NCI-H460 (cell line): ENCODE data around the gene ARFRP1. TPM values are rescaled to one million over a fixed set of nuclear protein-coding genes. Genes with fewer than 3 reads are reported as not detected.
"Not testable (repeated sequence)": the region's sequence is repeated elsewhere in the genome, so short reads cannot be mapped to it uniquely, and the experiment has no call there.

ENCODE experiments used
- DNase-seq: peaks from one replicate; pipeline ENCODE4 v3.0.0-alpha.2; 2016; ENCODE audit warnings: low read depth; ENCODE audit errors: extremely low read depth
- small RNA-seq, 2 experiments: library from RNA; depleted of rRNA; stranded (forward); fragments of <200 nt; gene quantifications; one replicate each; pipeline ENCODE3, GENCODE V24; 2014
- total RNA-seq: library from RNA; depleted of rRNA; stranded (reverse); fragments of >200 nt; shearing (Covaris generic); gene quantifications from 2 replicates; pipeline ENCODE4 v1.2.3, GENCODE V29; 2014; rRNA removed

The ARFRP1 gene
- total RNA-seq, 1 experiment from 2014 or later, result 12.1 TPM

DNA sequence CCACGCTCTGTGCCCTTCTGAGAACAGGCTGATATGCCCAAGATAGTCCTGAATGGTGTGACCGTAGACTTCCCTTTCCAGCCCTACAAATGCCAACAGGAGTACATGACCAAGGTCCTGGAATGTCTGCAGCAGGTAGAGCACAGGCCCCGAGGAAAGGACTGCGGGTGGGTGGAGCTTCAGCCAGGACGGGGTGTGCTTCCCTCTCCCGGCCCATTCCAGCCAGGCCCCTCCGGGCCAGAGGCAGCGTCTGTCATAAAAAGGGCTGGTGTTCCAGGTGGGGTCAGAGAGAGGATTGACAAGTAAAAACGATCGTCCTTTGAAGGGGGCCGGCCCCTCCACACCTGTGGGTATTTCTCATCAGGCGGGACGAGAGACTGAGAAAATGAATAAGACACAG, 48.4 kb downstream of the ARFRP1 start:
- DNase-seq, result no peak

DNA sequence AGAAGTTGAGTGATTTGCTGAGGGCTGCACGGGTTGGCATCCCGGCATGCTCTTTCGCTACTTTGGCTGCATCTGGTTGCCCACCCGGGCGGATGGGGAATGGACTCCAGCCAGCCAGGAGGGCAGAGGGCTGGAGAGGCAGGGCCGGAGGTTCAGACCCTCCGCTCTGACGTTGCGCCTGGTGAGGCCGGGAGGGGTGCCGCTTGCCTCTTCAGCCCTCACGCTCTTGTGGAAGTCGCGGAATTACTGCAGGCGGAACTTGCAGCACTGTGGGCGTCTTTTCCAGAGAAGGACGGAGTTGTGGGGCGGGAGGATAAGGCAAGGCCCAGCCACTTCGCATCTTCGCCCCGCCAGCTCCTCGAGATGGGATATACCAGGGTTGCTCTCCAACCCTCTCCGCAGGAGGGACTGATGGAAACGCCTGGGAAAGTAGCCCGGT, 49.0 kb downstream of the ARFRP1 start:
- DNase-seq, result no peak

DNA sequence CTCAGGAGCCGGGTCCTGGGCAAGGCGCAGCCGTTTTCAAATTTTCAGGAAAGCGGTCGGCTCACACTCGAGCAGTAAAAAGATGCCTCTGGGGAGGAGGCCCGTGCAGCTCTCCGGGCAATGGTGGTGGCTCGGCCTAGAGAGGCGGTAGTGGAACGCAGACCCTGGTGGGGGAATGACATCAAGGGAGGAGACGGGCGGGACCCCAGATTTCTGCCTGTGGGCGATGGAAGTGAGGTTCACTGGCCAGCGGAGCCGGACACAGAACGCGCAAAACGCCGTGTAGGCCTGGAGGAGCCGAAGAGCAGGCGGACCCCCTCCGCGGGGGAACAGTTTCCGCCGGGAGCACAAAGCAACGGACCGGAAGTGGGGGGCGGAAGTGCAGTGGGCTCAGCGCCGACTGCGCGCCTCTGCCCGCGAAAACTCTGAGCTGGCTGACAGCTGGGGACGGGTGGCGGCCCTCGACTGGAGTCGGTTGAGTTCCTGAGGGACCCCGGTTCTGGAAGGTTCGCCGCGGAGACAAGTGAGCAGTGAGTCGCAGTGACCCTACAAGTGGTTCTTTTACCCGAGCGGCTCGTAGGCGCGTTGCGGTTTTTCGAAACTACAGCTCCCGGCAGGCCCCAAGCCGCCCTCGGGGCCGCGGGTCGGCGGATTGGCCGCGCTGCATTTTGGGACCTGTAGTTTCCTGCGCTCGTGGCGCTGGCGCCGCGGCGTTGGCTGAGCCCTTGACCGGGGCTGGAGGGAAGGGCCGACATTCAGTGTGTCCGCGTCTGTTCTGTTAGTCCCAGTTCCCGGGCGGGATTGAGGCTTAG, 49.6 kb downstream of the ARFRP1 start, which contains the start of gene RTEL1:
RTEL1 (plus strand) TSS at position 376 of the 812 bp plus-strand sequence. CDS start 1,091 bp downstream, outside the sequence.
- peak; percentile 83 for DNase-seq

DNA sequence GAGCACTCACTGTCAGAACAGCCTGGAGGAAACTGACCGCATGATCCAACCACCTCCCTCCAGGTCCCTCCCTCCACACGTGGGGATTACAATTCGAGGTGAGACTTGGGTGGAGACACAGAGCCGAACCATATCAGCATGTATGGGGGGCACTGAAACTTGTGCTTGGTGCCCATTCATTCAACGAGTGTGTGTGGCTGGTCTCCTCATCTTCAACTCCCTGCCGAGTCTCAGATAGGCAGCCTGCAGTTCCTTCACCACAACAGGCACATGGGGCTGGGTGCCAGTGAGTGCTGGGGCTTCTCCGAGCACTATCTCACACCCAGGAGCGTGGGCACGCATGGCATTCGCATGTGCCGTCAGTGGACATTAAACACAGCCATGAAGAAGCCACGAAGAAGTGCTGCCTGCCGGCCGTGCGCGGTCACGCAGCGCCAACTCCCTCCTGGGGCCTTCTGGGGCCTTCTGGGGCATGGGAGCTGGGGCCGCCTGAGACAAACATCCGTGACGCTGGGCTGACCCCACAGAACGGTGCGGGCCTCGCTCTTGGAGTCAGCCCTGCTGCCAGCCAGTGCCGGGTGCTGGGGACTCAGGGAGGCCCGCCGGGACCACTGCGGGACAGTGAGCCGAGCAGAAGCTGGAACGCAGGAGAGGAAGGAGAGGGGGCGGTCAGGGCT, 50.4 kb downstream of the ARFRP1 start:
- no peak for DNase-seq

DNA sequence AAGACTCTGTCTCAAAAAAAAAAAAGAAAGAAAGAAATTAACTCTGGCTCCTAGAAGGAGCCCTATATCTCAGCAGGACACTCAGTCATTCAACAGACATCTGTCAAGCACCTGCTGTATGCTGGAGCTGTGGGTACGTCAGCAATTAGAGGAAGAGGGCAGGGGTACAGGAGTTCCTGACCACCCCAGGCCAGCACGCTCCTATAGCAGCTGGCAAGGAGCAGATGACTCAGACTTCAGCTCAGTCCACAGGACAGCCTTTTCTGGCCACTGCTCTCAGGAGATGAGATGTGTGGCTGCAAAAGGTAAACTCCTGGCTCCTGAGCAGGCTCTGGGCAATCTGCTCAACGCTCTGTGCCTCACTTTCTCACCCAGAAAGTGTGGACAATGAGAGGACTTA, 51.3 kb downstream of the ARFRP1 start:
- DNase-seq, result no peak

DNA sequence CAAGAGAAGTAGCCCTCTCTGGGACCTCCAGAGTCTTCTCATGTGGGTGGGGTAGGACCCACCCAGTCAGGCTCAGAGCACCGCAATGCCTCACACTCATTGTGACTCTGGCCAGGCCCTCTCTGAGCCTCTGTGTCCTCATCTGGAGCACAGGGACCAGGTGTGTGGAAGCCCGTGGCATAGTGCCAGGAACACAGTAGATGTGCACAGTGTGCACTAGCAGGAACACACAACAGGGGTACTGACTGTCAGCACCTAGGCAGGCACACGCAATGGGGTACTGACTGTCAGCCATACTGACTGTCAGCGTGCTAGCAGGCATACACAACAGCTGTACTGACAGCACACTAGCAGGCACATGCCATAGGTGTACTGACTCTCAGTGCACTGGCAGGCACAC, 52.5 kb downstream of the ARFRP1 start:
- no peak for DNase-seq

DNA sequence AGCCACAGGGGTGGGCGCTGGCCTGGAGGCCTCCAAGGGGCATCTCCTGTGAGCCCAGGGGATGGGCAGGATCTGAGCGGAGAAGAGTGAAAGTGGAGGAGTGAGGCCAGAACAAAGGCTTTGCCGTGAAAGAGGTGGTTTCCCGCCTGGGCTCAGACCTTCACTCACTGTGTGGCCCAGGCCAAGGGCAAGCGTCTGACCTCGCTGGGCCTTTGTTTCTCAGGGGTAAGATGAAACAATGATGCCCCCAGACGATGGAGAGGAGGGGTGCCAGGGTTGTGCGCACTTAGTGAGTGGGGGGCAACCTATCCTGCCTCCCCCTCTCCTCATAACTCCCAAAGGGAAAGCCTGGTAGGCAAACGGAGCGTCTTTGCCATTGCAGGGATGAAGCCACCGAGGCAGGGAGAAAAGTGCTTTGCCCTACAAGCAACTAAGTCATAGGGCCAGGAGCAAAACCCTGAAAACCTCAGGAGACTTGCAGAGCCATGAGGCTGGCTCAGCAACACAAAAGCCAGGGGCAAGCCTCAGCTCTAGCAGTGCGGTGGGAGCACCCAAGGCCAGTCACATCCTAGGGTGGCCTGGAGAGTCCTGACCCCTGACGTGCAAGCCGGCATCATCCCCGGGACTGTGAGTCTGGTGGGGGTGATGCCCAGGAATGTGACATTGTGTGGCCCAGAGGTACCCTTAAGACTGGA, 53.7 kb downstream of the ARFRP1 start:
- no peak for DNase-seq

DNA sequence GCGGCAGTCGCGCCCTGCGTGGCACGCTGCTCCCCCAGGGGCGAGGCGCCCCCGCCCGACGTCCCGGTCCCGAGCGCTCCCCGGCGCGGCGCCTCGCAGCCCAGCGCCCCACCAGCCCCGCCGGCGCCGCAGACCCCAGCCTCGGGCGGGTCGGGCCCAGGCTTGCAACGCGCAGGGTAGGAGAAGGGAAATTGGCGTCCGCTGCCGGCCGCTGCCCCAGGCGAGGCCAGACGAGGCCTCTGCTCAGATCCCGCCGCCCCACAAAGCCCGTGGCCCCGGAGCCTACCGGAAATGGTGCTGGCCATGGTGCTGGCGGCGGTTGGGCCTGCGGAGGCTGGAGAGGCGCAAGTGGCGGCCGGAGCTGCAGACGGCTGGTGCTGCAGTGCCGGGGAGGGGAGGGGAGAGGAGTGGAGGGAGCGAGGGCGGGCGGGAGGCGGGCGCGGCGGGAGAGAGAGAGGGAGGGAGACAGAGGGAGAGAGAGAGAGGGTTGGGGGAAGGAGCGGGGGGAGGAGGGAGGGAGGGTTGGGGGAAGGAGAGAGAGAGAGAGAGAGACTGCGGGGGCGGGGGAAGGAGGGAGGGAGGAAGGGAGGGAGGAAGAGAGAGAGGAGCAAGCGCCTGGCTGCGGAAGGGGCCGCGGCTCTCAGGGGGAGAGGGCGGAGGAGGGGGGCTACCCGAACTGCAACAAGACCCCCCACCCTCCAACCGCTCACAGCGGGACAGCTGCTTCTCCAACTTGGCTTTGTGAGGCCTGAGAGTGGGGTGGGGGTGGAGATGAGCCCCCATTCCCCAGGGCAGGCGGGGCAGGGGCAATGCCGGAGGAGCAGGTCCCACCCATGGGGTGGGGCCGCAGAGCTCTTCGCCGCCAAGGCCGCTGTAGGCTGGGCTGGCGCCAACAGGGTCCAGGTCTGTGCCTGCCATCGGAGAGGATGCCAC, 54.5 kb downstream of the ARFRP1 start, which contains the start of gene STMN3:
STMN3 (minus strand) TSS at position 384 of the 933 bp plus-strand sequence; CDS start at position 305, 79 bp downstream.
- DNase-seq, result peak; percentile 74

DNA sequence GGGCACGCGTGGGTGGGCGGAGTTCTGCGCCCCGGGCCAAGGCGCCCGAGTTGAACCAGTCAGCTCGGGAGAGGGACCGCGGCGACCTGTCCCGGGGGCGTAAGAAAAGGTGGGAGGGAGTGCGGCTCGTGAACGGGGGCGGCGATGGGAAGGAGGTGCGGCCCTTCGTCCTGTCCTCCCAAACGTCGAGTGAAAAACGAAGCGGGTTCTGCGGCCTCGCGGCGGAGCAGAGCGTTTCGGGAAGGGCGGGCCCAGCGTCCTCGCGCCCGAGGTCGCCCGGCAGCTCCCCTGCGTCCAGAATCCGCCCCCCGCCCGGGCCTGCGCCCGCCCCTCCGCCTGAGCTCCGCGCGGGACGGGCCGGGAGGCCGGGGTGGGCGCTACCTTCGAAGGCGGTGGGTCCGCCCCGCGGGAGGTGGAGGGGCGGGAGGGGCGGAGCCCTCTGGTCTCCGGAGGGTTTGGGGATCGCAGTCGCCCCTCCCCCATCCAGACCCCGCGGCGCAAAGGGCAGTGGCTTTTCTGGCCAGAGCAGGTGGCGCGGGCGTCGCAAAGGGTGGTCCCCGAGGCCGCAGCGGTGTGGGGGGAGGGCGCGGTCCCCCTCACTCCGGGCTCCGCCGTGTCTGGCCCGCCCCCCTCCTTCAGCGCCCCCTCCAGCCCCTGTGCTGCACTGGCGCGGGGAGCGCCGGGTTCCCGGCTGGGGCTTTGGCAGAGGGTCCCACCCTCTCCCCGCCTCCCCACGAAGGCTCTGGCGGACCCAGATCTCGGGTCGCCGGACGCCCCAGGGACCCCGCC, 55.4 kb downstream of the ARFRP1 start:
- DNase-seq, result no peak

DNA sequence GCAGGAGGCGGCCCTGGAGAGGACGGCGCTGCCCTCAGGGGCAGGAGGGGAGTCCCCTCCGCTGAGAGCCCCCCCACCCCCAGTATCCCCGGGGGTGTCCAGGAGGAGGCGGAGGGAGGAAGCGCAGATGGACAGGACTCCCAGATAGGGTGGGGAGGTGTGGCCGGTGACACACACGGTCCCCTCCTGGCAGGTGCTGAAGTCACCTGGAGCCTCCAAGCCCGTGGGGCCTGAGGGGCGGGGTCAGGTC, 55.9 kb downstream of the ARFRP1 start:
- DNase-seq, result no peak

DNA sequence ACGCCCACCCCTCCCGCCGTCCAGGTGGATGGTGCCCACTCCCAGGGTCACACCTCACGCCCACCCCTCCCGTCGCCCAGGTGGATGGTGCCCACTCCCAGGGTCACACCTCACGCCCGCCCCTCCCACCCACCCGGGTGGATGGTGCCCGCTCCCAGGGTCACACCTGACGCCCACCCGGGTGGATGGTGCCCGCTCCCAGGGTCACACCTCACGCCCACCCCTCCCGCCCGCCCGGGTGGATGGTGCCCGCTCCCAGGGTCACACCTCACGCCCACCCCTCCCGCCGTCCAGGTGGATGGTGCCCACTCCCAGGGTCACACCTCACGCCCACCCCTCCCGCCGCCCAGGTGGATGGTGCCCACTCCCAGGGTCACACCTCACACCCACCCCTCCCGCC, 57.3 kb downstream of the ARFRP1 start:
- not testable (repeated sequence) for DNase-seq

DNA sequence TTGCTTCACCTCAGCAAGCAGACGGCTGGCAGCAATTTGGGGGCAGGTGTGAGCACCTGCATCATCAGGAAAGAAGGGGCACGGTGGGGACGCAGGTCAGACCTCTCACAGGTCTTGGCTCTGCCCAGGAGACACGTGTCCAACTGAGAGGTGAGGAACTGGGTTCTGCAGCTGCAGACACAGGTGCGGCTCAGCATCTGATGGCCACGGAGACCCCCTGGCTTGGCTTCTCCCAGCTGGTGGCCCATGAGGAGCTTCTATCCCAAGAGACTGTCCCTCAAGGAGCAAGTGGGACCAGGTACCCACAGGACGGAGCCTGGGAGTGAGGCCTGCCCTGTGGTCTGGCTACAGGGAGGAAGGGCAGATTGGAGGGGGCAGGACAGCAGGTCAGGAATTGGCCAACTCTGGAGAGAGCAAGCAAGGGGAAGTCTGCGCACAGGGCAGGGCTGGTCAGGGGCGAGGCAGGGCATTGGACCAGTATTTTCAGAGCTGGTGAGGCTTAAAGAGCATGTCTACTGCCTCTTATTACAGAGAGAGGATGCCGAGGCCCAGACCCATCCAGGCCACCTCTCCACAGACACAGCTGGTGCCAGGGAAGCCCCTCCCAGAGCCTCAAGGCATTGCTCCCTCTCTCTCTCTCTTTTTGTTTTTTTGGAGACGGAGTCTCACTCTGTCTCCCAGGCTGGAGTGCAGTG, 58.7 kb downstream of the ARFRP1 start:
- DNase-seq, result no peak

Small RNA genes within 50 kb of the gene (small RNA-seq; reads per million reads assigned to genes)
- gene LIME1, result 0 to 0.29 reads per million in 2 experiments
- 0 reads per million in 2 experiments for gene TNFRSF6B

Other genes with a start within 250 kb of the ARFRP1 start
- gene KCNQ2, start 235.3 kb downstream of the ARFRP1 start, total RNA-seq, result 0.17 TPM in 1 of 2 replicates, not detected in the other
- gene EEF1A2, start 208.9 kb downstream of the ARFRP1 start, total RNA-seq, result 224 and 275 TPM in 2 replicates
- gene PPDPF, start 187.2 kb downstream of the ARFRP1 start, total RNA-seq, result 44.7 and 63.2 TPM in 2 replicates
- 1.5 and 2.2 TPM in 2 replicates for gene PTK6, start 170.6 kb downstream of the ARFRP1 start, total RNA-seq
- gene SRMS, start 160.2 kb downstream of the ARFRP1 start, total RNA-seq, result not detected in 2 replicates
- 0.05 TPM in 1 of 2 replicates, not detected in the other for gene FNDC11, start 153.8 kb downstream of the ARFRP1 start, total RNA-seq
- 10.1 and 12.1 TPM in 2 replicates for gene HELZ2, start 133.7 kb downstream of the ARFRP1 start, total RNA-seq
- gene GMEB2, start 80.9 kb downstream of the ARFRP1 start, total RNA-seq, result 13.1 and 14.0 TPM in 2 replicates
- gene STMN3, start 54.6 kb downstream of the ARFRP1 start, total RNA-seq, result 1.8 and 2.5 TPM in 2 replicates
- gene RTEL1, start 49.7 kb downstream of the ARFRP1 start, total RNA-seq, result 4.1 and 6.3 TPM in 2 replicates
- gene TNFRSF6B, start 11.3 kb downstream of the ARFRP1 start, total RNA-seq, result 0.10 TPM in 1 of 2 replicates, not detected in the other
- 10.6 and 12.8 TPM in 2 replicates for gene ZGPAT, start 63 bp upstream of the ARFRP1 start, total RNA-seq
- 6.6 and 7.6 TPM in 2 replicates for gene LIME1, start 28.7 kb upstream of the ARFRP1 start, total RNA-seq
- gene SLC2A4RG, start 31.8 kb upstream of the ARFRP1 start, total RNA-seq, result 15.5 and 19.4 TPM in 2 replicates
- gene ZBTB46, start 123.3 kb upstream of the ARFRP1 start, total RNA-seq, result 0.20 and 0.30 TPM in 2 replicates
- not detected in 2 replicates for gene ABHD16B, start 153.5 kb upstream of the ARFRP1 start, total RNA-seq
- gene TPD52L2, start 157.3 kb upstream of the ARFRP1 start, total RNA-seq, result 97.6 and 103 TPM in 2 replicates
- gene DNAJC5, start 187.2 kb upstream of the ARFRP1 start, total RNA-seq, result 30.7 and 31.9 TPM in 2 replicates
- gene UCKL1, start 248.4 kb upstream of the ARFRP1 start, total RNA-seq, result 17.9 and 18.5 TPM in 2 replicates